Karpas-422 (cell line): ENCODE measurements around the gene UCN2. TPM values are rescaled to one million over a fixed set of nuclear protein-coding genes. Genes with fewer than 3 reads are reported as not detected.

ENCODE experiments used
- DNase-seq: peaks from one replicate; pipeline ENCODE4 v3.0.0-alpha.2; 2015
- H2AFZ ChIP-seq: fragments of 200-600 bp; sonication (generic); 2 replicates; pipeline ENCODE4 v1.6.1; 2014; ENCODE audit warnings: antibody characterized with exemption, low read length, mixed read lengths
- H3K27ac ChIP-seq: fragments of 200-600 bp; sonication (generic); 2 replicates; pipeline ENCODE4 v1.5.1; 2014; ENCODE audit warnings: mild to moderate bottlenecking, low read length, moderate library complexity
- H3K27me3 ChIP-seq: fragments of 200-600 bp; sonication (generic); 2 replicates; pipeline ENCODE4 v1.6.1; 2014; ENCODE audit warnings: low read length, mixed read lengths
- H3K36me3 ChIP-seq: fragments of 200-600 bp; sonication (generic); 2 replicates; pipeline ENCODE4 v1.6.1; 2014; ENCODE audit warnings: low read length, mixed read lengths; ENCODE audit not compliant: insufficient read depth
- H3K4me1 ChIP-seq: fragments of 200-600 bp; sonication (generic); 2 replicates; pipeline ENCODE4 v1.6.1; 2014; ENCODE audit warnings: mild to moderate bottlenecking, low read length, mixed read lengths
- H3K4me2 ChIP-seq: fragments of 200-600 bp; sonication (generic); 2 replicates; pipeline ENCODE4 v1.6.1; 2014; ENCODE audit warnings: low read length, low read depth, mild to moderate bottlenecking; ENCODE audit not compliant: poor library complexity, severe bottlenecking
- H3K4me3 ChIP-seq: fragments of 200-600 bp; sonication (generic); 2 replicates; pipeline ENCODE4 v1.5.1; 2014; ENCODE audit warnings: mild to moderate bottlenecking, antibody characterized with exemption, low read length, mixed read lengths
- H3K79me2 ChIP-seq: fragments of 200-600 bp; sonication (generic); 2 replicates; pipeline ENCODE4 v1.6.1; 2014; ENCODE audit warnings: mild to moderate bottlenecking, low read length, mixed read lengths
- H3K9ac ChIP-seq: fragments of 200-600 bp; sonication (generic); 2 replicates; pipeline ENCODE4 v1.6.0; 2014; ENCODE audit warnings: low read length
- H3K9me2 ChIP-seq: fragments of 200-600 bp; sonication (generic), shearing (Covaris generic); replicated peaks from 2 replicates; pipeline ENCODE4 v1.6.0; 2014; ENCODE audit warnings: mild to moderate bottlenecking, low read length, moderate library complexity; ENCODE audit not compliant: insufficient read depth
- H3K9me3 ChIP-seq: fragments of 300-700, 200-600 bp; sonication (generic); 2 replicates; pipeline ENCODE4 v1.6.1; 2014; ENCODE audit warnings: low read length, mixed read lengths
- H4K20me1 ChIP-seq: fragments of 200-600 bp; sonication (generic); 2 replicates; pipeline ENCODE4 v1.6.1; 2014; ENCODE audit warnings: mild to moderate bottlenecking, antibody characterized with exemption, low read length, low read depth; ENCODE audit not compliant: insufficient read depth
- total RNA-seq: library from RNA; depleted of rRNA; stranded (reverse); fragments of >200 nt; shearing (Covaris generic); gene quantifications from 2 replicates; pipeline ENCODE4 v1.2.3, GENCODE V29; 2014; ENCODE audit warnings: low replicate concordance; rRNA removed

Gene UCN2
- not detected in 2 replicates for total RNA-seq

GRCh38 chr3:48563382-48563918, at the start of gene UCN2:
Gene UCN2 (minus strand): TSS chr3:48563781. CDS start chr3:48563124, 657 bp downstream.
- Histone ChIP-seq H3K4me1 (peaks cover 25% of the 10 kb centered on the region), H3K9ac (no peak within 1 kb of the TSS), H4K20me1 (no peaks in the 10 kb centered on the region), H3K9me2 (no peaks in the 10 kb centered on the region), H3K4me3 (no peak within 1 kb of the TSS), H3K79me2 (no peaks in the 10 kb centered on the region), H3K27me3 (no peaks in the 10 kb centered on the region), H2AFZ (no peak within 1 kb of the TSS), H3K9me3 (no peaks in the 10 kb centered on the region), H3K27ac (no peak within 1 kb of the TSS), H3K36me3 (no peaks in the 10 kb centered on the region), H3K4me2 (no peak within 1 kb of the TSS)
- no peak for DNase-seq

- Histone ChIP-seq H3K9me3 (peaks cover 7% of the 10 kb centered on the region), H3K4me1 (peaks cover 15% of the 10 kb centered on the region), H3K36me3 (0 out of 2 replicates have a peak, but pooled peaks cover 3% of the 10 kb centered on the region), H2AFZ (no peak overlapping the region), H3K27me3 (no peaks in the 10 kb centered on the region), H3K9me2 (no peaks in the 10 kb centered on the region), H3K27ac (no peak overlapping the region), H3K4me2 (no peak overlapping the region), H3K9ac (no peak overlapping the region), H3K79me2 (peaks cover 21% of the 10 kb centered on the region), H3K4me3 (no peak overlapping the region), H4K20me1 (no peaks in the 10 kb centered on the region)
- no peak for DNase-seq
These were observed 48.7 kb upstream of the UCN2 start for GRCh38 chr3:48612309-48612708.

GRCh38 chr3:48609088-48610005, 45.8 kb upstream of the UCN2 start, which contains the start of gene UQCRC1:
Gene UQCRC1 (minus strand): TSS chr3:48609646. CDS start chr3:48609620, 26 bp downstream.
- Histone ChIP-seq H3K27ac (peak within 1 kb of the TSS; percentile 53; the same call in 1 of the 2 replicates), H4K20me1 (no peaks in the 10 kb centered on the region), H3K9ac (peak within 1 kb of the TSS; percentile 92), H3K27me3 (no peaks in the 10 kb centered on the region), H3K36me3 (peaks cover 14% of the 10 kb centered on the region; the same call in 1 of the 2 replicates), H3K9me2 (no peaks in the 10 kb centered on the region), H3K4me3 (peak within 1 kb of the TSS; percentile 72), H3K4me2 (peak within 1 kb of the TSS; percentile 77), H3K9me3 (no peaks in the 10 kb centered on the region), H3K4me1 (peaks cover 15% of the 10 kb centered on the region), H3K79me2 (peaks cover 23% of the 10 kb centered on the region), H2AFZ (peak within 1 kb of the TSS; percentile 93)
- DNase-seq, result peak; percentile 96

GRCh38 chr3:48607519-48607918, 43.9 kb upstream of the UCN2 start:
- H3K9ac ChIP-seq, result no peak overlapping the region
- no peak for DNase-seq
- H3K4me1 ChIP-seq, result peaks cover 15% of the 10 kb centered on the region
- H3K79me2 ChIP-seq, result peaks cover 23% of the 10 kb centered on the region
- no peak overlapping the region for H3K27ac ChIP-seq
- no peaks in the 10 kb centered on the region for H4K20me1 ChIP-seq
- H3K9me3 ChIP-seq, result no peaks in the 10 kb centered on the region
- peaks cover 19% of the 10 kb centered on the region for H3K36me3 ChIP-seq
- no peaks in the 10 kb centered on the region for H3K9me2 ChIP-seq
- H3K4me3 ChIP-seq, result no peak overlapping the region
- no peak overlapping the region for H3K4me2 ChIP-seq
- H2AFZ ChIP-seq, result no peak overlapping the region
- no peaks in the 10 kb centered on the region for H3K27me3 ChIP-seq

DNA sequence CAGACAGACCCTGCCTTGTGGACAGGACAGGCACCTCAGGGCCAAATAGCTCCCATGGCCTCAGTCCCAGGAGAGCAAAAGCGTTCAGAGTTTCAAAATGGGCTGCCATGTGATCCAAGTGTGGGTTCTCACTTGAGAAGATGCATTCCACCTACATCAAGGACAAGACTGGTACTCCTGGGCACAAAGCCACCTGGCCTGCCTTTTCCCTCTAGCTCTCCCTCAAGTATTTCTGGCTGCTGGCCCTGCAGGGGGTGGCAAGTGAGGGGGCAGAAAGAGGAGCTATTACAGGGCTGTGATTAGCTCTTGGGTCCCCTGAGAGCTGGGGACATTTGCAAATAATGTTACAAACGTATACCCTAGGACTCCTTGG, 38.0 kb upstream of the UCN2 start:
- Histone ChIP-seq H3K27me3 (no peaks in the 10 kb centered on the region), H3K9me2 (no peaks in the 10 kb centered on the region), H2AFZ (no peak overlapping the region), H3K79me2 (no peaks in the 10 kb centered on the region), H3K27ac (no peak overlapping the region), H4K20me1 (no peaks in the 10 kb centered on the region), H3K9me3 (no peaks in the 10 kb centered on the region), H3K4me2 (no peak overlapping the region), H3K9ac (no peak overlapping the region), H3K36me3 (peaks cover 19% of the 10 kb centered on the region), H3K4me1 (no peaks in the 10 kb centered on the region), H3K4me3 (no peak overlapping the region)
- no peak for DNase-seq

GRCh38 chr3:48600711-48601621, 37.4 kb upstream of the UCN2 start:
- Histone ChIP-seq H3K4me3 (no peak overlapping the region), H3K27me3 (no peaks in the 10 kb centered on the region), H3K9me2 (no peaks in the 10 kb centered on the region), H3K4me1 (no peaks in the 10 kb centered on the region), H3K79me2 (no peaks in the 10 kb centered on the region), H2AFZ (no peak overlapping the region), H3K9ac (no peak overlapping the region), H3K27ac (no peak overlapping the region), H4K20me1 (no peaks in the 10 kb centered on the region), H3K36me3 (peaks cover 19% of the 10 kb centered on the region), H3K4me2 (no peak overlapping the region), H3K9me3 (no peaks in the 10 kb centered on the region)
- no peak for DNase-seq

DNA sequence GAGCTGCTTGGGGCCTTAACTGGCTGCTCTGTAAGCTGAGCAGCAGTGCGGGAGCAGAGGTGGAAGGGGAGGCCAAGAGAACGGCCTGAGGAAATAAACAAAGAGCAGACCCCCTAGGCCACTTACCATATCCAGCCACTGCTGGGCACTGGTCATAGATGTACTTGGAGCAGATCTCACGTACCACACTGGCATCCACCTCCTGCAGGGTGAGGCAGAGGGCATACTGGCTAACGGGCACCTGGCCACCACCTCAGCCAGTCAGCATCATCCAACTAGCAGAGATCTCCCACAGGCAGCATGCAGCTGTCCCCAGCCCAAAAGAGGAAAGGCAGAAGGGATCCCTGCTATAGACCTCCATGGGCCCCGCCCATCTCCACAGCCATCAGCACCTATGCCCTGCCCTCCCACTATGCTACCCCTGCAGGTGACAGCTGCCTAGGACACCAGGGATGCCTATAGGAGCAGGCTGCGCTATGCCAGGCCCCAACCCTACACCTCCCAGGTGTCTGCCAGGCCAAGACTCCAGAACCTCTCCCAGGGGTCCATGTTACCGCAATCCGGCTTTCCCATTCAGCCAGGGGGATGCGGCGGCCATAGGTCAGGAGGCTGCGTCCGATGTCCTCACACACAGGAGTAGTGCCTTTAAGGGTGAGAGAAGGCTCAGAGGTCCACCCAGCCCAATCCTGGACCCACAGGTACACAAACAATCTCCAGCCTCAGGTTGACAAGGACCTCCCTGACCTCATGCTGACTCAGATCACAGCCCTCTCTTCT, 36.1 kb upstream of the UCN2 start:
- Histone ChIP-seq H3K9me3 (no peaks in the 10 kb centered on the region), H2AFZ (no peak overlapping the region), H3K9me2 (no peaks in the 10 kb centered on the region), H3K4me2 (no peak overlapping the region), H3K4me3 (no peak overlapping the region), H3K27ac (no peak overlapping the region), H4K20me1 (no peaks in the 10 kb centered on the region), H3K9ac (no peak overlapping the region), H3K4me1 (no peaks in the 10 kb centered on the region), H3K36me3 (peaks cover 10% of the 10 kb centered on the region), H3K27me3 (no peaks in the 10 kb centered on the region), H3K79me2 (no peaks in the 10 kb centered on the region)
- DNase-seq, result no peak
